Measurements from ENCODE around the gene GSTCD.

The GSTCD gene

GRCh38 chr4:105858466-105859040, 150.0 kb downstream of the GSTCD start:
- Histone ChIP-seq H3K4me2 (ENCODE audit: low read depth, low read length, poor library complexity, severe bottlenecking) (no peak overlapping the region), H3K79me2 (ENCODE audit: insufficient read depth, low read length) (no peaks in the 10 kb centered on the region)

DNA sequence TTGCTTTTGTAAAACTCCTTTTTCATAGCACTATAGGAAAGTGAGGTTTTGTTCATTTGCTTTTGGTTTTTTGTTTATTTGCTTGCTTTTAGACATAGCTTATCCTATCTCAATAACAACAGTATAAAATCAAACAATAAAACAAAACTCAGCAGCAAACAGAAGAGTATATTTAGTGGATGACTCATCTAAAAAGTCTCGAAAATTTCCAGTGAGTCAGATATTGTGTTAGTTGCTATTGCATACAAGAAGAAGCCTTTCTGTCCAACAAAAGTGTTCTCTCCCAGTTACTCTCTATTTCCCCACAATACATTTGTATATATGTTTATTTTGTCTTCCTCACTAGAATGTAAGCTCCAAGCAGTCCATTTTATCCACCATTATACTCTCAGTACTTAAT, 150.6 kb downstream of the GSTCD start:
- Histone ChIP-seq H3K9me2 (replicated peaks; ENCODE audit: low read depth, low read length) (no peaks in the 10 kb centered on the region), H3K4me3 (ENCODE audit: low read length, poor library complexity, severe bottlenecking) (no peak overlapping the region), H3K9me3 (ENCODE audit: insufficient read depth, low read depth, low read length) (no peaks in the 10 kb centered on the region), H2AFZ (ENCODE audit: low read length) (no peak overlapping the region), H3K36me3 (ENCODE audit: insufficient read depth, low read length) (no peaks in the 10 kb centered on the region), H3K4me1 (ENCODE audit: insufficient read depth, low read length, poor library complexity, severe bottlenecking) (no peaks in the 10 kb centered on the region), H3F3A (ENCODE audit: low read depth) (no peaks in the 10 kb centered on the region), H3K27me3 (ENCODE audit: insufficient read depth, low read length, poor library complexity, severe bottlenecking) (no peaks in the 10 kb centered on the region), H3K4me2 (ENCODE audit: low read depth, low read length, poor library complexity, severe bottlenecking) (no peak overlapping the region), H3K79me2 (ENCODE audit: insufficient read depth, low read length) (no peaks in the 10 kb centered on the region), H4K20me1 (ENCODE audit: insufficient read depth, low read length, poor library complexity, severe bottlenecking) (no peaks in the 10 kb centered on the region), H3K9ac (ENCODE audit: low read depth, low read length, poor library complexity, severe bottlenecking) (no peak overlapping the region)
- TF ChIP-seq CTCF (conservative IDR thresholded peaks at IDR 0.05; ENCODE audit: low read length): no peak
- TF ChIP-seq EZH2phosphoT487 (IDR thresholded peaks at IDR 0.05; ENCODE audit: borderline replicate concordance): no peak

More at GRCh38 chr4:105858466-105859040, 150.0 kb downstream of the GSTCD start:
- TF ChIP-seq EZH2phosphoT487 (IDR thresholded peaks at IDR 0.05; ENCODE audit: borderline replicate concordance) (no peak), CTCF (conservative IDR thresholded peaks at IDR 0.05; ENCODE audit: low read length) (no peak)
- Histone ChIP-seq H3F3A (ENCODE audit: low read depth) (no peaks in the 10 kb centered on the region), H3K9me3 (ENCODE audit: insufficient read depth, low read depth, low read length) (no peaks in the 10 kb centered on the region), H3K4me3 (ENCODE audit: low read length, poor library complexity, severe bottlenecking) (no peak overlapping the region), H3K36me3 (ENCODE audit: insufficient read depth, low read length) (no peaks in the 10 kb centered on the region), H4K20me1 (ENCODE audit: insufficient read depth, low read length, poor library complexity, severe bottlenecking) (no peaks in the 10 kb centered on the region), H2AFZ (ENCODE audit: low read length) (no peak overlapping the region), H3K4me1 (ENCODE audit: insufficient read depth, low read length, poor library complexity, severe bottlenecking) (no peaks in the 10 kb centered on the region), H3K9me2 (replicated peaks; ENCODE audit: low read depth, low read length) (no peaks in the 10 kb centered on the region), H3K27me3 (ENCODE audit: insufficient read depth, low read length, poor library complexity, severe bottlenecking) (no peaks in the 10 kb centered on the region), H3K9ac (ENCODE audit: low read depth, low read length, poor library complexity, severe bottlenecking) (no peak overlapping the region)

DNA sequence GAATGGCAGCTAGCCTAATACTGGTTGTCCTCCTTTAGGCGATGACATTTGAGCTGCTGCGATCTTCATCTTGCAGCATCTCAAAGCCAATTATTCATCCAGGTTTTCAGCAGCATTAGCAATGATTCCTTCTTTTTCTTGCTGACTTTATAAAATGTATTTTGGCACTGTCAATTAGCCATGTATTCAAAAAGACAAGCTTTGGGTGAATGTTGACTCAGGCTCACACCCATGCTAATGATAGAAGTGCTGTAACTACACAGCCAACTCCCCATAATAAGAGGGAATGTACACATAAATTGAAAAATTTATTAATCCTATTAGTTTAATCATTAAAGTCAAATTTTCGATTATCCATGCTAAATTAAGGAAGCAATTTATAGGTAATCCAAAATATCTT, 162.4 kb downstream of the GSTCD start:
- no peak overlapping the region for H3K4me2 ChIP-seq (ENCODE audit: low read depth, low read length, poor library complexity, severe bottlenecking)
- peaks cover 6% of the 10 kb centered on the region for H3K4me1 ChIP-seq (ENCODE audit: insufficient read depth, low read length, poor library complexity, severe bottlenecking)
- H3K27me3 ChIP-seq (ENCODE audit: insufficient read depth, low read length, poor library complexity, severe bottlenecking): no peaks in the 10 kb centered on the region
- H3K9ac ChIP-seq (ENCODE audit: low read depth, low read length, poor library complexity, severe bottlenecking): no peak overlapping the region
- H3K79me2 ChIP-seq (ENCODE audit: insufficient read depth, low read length): no peaks in the 10 kb centered on the region
- TF ChIP-seq CTCF (conservative IDR thresholded peaks at IDR 0.05; ENCODE audit: low read length) (no peak), EZH2phosphoT487 (IDR thresholded peaks at IDR 0.05; ENCODE audit: borderline replicate concordance) (no peak)
- H4K20me1 ChIP-seq (ENCODE audit: insufficient read depth, low read length, poor library complexity, severe bottlenecking): no peaks in the 10 kb centered on the region
- no peaks in the 10 kb centered on the region for H3F3A ChIP-seq (ENCODE audit: low read depth)
- H3K4me3 ChIP-seq (ENCODE audit: low read length, poor library complexity, severe bottlenecking): no peak overlapping the region
- H3K36me3 ChIP-seq (ENCODE audit: insufficient read depth, low read length): no peaks in the 10 kb centered on the region
- H3K9me2 ChIP-seq (replicated peaks; ENCODE audit: low read depth, low read length): no peaks in the 10 kb centered on the region
- H3K9me3 ChIP-seq (ENCODE audit: insufficient read depth, low read depth, low read length): no peaks in the 10 kb centered on the region
- H2AFZ ChIP-seq (ENCODE audit: low read length): no peak overlapping the region

All from Loucy (cell line).